Osteoblast (primary cell): Measurements from ENCODE around the gene PDIA6. TPM values are rescaled to one million over a fixed set of nuclear protein-coding genes. Genes with fewer than 3 reads are reported as not detected.
A peak's percentile ranks its signal among the peaks of the same experiment; 100 is the strongest.

Experiments
- DNase-seq: peaks from one replicate; pipeline ENCODE4 v3.0.0; 2011; ENCODE audit warnings: low spot score, mixed read lengths; ENCODE audit not compliant: insufficient read length; ENCODE audit errors: missing footprints
- H2AFZ ChIP-seq: 2 replicates; pipeline ENCODE4 v1.6.0; 2011; ENCODE audit warnings: mild to moderate bottlenecking, low read length
- H3K27ac ChIP-seq: 2 replicates; pipeline ENCODE4 v1.5.1; 2011; ENCODE audit warnings: mild to moderate bottlenecking, low read depth, low read length, moderate library complexity
- H3K27me3 ChIP-seq: 2 replicates; pipeline ENCODE4 v1.6.0; 2012; ENCODE audit warnings: mild to moderate bottlenecking, control low read depth, inconsistent platforms, low read length, moderate library complexity; ENCODE audit not compliant: insufficient read depth
- H3K36me3 ChIP-seq: 2 replicates; pipeline ENCODE4 v1.5.1; 2011; ENCODE audit warnings: mild to moderate bottlenecking, low read length, control low read depth, moderate library complexity; ENCODE audit not compliant: insufficient read depth
- H3K4me1 ChIP-seq: 2 replicates; pipeline ENCODE4 v1.5.1; 2011; ENCODE audit warnings: mild to moderate bottlenecking, low read length, control low read depth, moderate library complexity; ENCODE audit not compliant: insufficient read depth
- H3K4me2 ChIP-seq: 2 replicates; pipeline ENCODE4 v1.6.0; 2011; ENCODE audit warnings: mild to moderate bottlenecking, low read length; ENCODE audit not compliant: insufficient read depth
- H3K4me3 ChIP-seq: fragments of 200-600 bp; sonication (generic); 3 replicates; pipeline ENCODE4 v1.5.1; 2012; ENCODE audit warnings: mild to moderate bottlenecking, low read length, inconsistent platforms; ENCODE audit not compliant: insufficient read depth
- H3K79me2 ChIP-seq: 2 replicates; pipeline ENCODE4 v1.6.0; 2012; ENCODE audit warnings: mild to moderate bottlenecking, low read length, control low read depth, inconsistent platforms; ENCODE audit not compliant: insufficient read depth
- H3K9me3 ChIP-seq: 2 replicates; pipeline ENCODE4 v1.5.1; 2011; ENCODE audit warnings: low read depth, low read length, control low read depth
- H4K20me1 ChIP-seq: 2 replicates; pipeline ENCODE4 v1.6.0; 2012; ENCODE audit warnings: mild to moderate bottlenecking, low read length, control low read depth; ENCODE audit not compliant: insufficient read depth
- total RNA-seq: library from RNA; depleted of rRNA; stranded (reverse); fragments of >200 nt; gene quantifications from 2 replicates; pipeline ENCODE4 v1.2.3, GENCODE V29; 2012
- TF ChIP-seq, protein P1 (sequence below): IDR thresholded peaks from 2 replicates; pipeline ENCODE4 v1.5.1; 2011; ENCODE audit warnings: mild to moderate bottlenecking, low read depth, low read length, moderate library complexity; ENCODE audit errors: extremely low read depth

Gene PDIA6
- total RNA-seq, 1 donor: 245 TPM

DNA sequence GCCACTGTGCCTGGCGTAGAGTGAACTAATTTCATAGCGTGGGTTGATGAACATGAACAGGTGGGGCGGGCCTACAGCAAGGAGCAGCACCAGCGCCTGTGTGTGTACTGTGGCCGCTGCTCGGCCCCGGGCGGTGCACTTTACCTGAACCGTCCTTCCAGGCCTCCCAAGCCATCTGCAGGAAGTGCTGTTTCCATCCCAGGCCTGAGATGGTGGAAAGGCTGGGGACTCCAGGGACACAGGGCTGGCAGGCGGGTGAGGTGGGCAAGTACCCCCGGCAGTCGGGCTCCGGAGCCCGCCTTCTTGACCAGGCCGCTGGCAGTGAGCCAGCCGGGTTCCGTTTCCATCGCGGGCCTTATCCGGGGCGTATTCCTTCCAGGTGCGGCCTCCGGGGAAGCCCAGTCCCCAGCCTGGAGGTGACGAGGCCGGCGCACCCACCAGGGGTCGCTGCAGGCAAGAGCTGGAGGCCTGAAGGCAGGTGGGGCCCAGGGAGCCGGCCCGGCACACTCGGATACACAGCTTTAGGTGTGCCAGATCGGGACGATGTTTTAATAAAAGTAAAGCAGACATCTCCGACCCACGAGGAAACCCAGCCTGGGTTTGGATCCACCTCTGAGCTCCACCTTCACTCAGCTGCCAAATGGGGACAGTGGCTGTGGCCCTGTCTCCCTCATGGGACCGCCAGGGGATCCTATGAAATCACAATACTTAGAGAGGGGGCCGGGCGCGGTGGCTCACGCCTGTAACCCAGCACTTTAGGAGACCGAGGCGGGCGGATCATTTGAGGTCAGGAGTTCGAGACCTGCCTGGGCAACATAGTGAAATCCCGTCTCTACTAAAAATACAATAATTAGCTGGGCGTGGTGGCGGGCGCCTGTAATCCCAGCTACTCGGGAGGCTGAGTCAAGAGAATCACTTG is 22.7 kb upstream of the PDIA6 start:
- Histone ChIP-seq H3K4me3 (no peak overlapping the region), H3K4me2 (no peak overlapping the region), H3K79me2 (no peaks in the 10 kb centered on the region), H3K4me1 (no peaks in the 10 kb centered on the region), H3K9me3 (no peaks in the 10 kb centered on the region), H3K27ac (no peak overlapping the region), H3K27me3 (peaks cover 26% of the 10 kb centered on the region), H3K36me3 (no peaks in the 10 kb centered on the region), H2AFZ (no peak overlapping the region), H4K20me1 (no peaks in the 10 kb centered on the region)
- peak; percentile 94 for DNase-seq
- TF ChIP-seq, protein P1, sequence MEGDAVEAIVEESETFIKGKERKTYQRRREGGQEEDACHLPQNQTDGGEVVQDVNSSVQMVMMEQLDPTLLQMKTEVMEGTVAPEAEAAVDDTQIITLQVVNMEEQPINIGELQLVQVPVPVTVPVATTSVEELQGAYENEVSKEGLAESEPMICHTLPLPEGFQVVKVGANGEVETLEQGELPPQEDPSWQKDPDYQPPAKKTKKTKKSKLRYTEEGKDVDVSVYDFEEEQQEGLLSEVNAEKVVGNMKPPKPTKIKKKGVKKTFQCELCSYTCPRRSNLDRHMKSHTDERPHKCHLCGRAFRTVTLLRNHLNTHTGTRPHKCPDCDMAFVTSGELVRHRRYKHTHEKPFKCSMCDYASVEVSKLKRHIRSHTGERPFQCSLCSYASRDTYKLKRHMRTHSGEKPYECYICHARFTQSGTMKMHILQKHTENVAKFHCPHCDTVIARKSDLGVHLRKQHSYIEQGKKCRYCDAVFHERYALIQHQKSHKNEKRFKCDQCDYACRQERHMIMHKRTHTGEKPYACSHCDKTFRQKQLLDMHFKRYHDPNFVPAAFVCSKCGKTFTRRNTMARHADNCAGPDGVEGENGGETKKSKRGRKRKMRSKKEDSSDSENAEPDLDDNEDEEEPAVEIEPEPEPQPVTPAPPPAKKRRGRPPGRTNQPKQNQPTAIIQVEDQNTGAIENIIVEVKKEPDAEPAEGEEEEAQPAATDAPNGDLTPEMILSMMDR: peak; percentile 68

DNA sequence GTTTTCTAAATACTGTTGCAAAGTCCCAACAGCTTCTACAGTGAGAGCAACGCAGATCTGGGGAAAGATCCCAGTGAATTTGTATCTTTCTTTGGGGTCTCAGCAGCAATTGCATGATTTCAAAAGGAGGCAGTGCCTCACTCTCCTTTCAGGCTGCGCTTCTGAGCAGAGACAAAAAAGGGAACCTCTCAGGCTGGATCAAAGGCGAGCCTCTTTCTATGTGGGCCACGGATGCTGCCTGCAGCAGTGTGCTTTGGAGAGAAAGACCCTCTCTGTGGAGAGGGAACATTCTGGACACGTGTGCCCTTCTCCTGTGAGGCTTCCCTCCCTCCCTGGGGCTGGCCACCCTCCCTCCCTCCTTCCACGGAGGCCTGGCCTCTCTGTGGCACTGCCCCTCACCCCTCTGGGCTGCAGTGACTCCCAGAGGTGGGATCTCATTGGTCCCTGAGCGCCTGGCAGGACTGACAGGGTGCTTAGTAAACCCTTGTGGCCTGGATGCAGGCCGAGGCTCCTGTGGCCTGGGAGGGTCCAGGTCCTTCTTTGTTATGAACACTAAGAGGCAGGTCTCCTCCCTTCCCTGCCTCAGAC is 21.6 kb upstream of the PDIA6 start:
- Histone ChIP-seq H3K4me3 (no peak overlapping the region), H3K27me3 (peaks cover 36% of the 10 kb centered on the region), H3K79me2 (no peaks in the 10 kb centered on the region), H3K4me1 (no peaks in the 10 kb centered on the region), H3K4me2 (no peak overlapping the region), H2AFZ (no peak overlapping the region), H3K27ac (no peak overlapping the region), H3K9me3 (no peaks in the 10 kb centered on the region), H3K36me3 (no peaks in the 10 kb centered on the region), H4K20me1 (no peaks in the 10 kb centered on the region)
- DNase-seq: no peak
- TF ChIP-seq, protein P1: no peak

DNA sequence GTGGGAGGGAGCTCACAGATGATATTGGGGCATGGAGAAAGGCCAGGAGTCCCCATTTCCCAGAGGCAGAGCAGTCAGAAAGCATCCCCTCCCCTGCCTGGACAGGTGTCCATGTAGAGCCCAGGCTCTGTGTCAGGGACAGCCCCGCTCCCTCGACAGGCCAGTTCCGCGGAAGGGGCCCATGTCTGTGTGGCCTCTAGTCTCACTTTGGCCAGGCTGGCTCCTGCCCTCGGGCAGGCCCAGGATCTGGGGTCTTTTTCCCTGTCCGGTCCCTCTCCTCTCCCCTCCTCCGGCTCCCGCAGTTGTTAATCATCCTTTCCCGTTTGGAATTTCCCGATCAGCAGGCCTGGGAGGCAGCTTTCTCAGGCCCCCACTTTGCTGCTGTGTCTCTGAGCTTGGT is 20.4 kb upstream of the PDIA6 start:
- TF ChIP-seq, protein P1: no peak
- H3K27me3 ChIP-seq: peaks cover 48% of the 10 kb centered on the region

More for the DNA sequence above, 20.4 kb upstream of the PDIA6 start:
- no peak overlapping the region for H3K27ac ChIP-seq
- H3K4me2 ChIP-seq: no peak overlapping the region
- no peak overlapping the region for H2AFZ ChIP-seq
- no peak overlapping the region for H3K4me3 ChIP-seq
- H3K4me1 ChIP-seq: no peaks in the 10 kb centered on the region
- no peak for DNase-seq
- H3K36me3 ChIP-seq: no peaks in the 10 kb centered on the region
- H4K20me1 ChIP-seq: no peaks in the 10 kb centered on the region
- H3K79me2 ChIP-seq: no peaks in the 10 kb centered on the region
- no peaks in the 10 kb centered on the region for H3K9me3 ChIP-seq
